Loucy (cell line): ENCODE results near the gene GLRA2.

Experiments used
- H2AFZ ChIP-seq: fragments of 200-600 bp; sonication (generic); 2 replicates; pipeline ENCODE4 v1.6.0; 2016; ENCODE audit warnings: antibody characterized with exemption, mild to moderate bottlenecking, low read length, moderate library complexity
- H3F3A ChIP-seq: fragments of 200-600 bp; 2 replicates; pipeline ENCODE4 v1.6.0; 2016; ENCODE audit warnings: antibody characterized with exemption, low read depth, mild to moderate bottlenecking
- H3K27me3 ChIP-seq: fragments of 200-600 bp; sonication (generic); 2 replicates; pipeline ENCODE4 v1.6.1; 2014; ENCODE audit warnings: low read length, mild to moderate bottlenecking; ENCODE audit not compliant: insufficient read depth, poor library complexity, severe bottlenecking
- H3K36me3 ChIP-seq: fragments of 200-600 bp; sonication (generic); 2 replicates; pipeline ENCODE4 v1.6.1; 2016; ENCODE audit warnings: low read length; ENCODE audit not compliant: insufficient read depth
- H3K4me1 ChIP-seq: fragments of 200-600 bp; sonication (generic); 2 replicates; pipeline ENCODE4 v1.5.1; 2014; ENCODE audit warnings: low read length, mild to moderate bottlenecking; ENCODE audit not compliant: insufficient read depth, poor library complexity, severe bottlenecking
- H3K4me2 ChIP-seq: fragments of 200-600 bp; sonication (generic); 2 replicates; pipeline ENCODE4 v1.6.0; 2014; ENCODE audit warnings: antibody characterized with exemption, low read length, low read depth, mild to moderate bottlenecking; ENCODE audit not compliant: poor library complexity, severe bottlenecking
- H3K4me3 ChIP-seq: fragments of 200-600 bp; sonication (generic); 2 replicates; pipeline ENCODE4 v1.5.1; 2014; ENCODE audit warnings: low read length, mild to moderate bottlenecking, mixed read lengths; ENCODE audit not compliant: poor library complexity, severe bottlenecking
- H3K79me2 ChIP-seq: fragments of 200-600 bp; sonication (generic); 2 replicates; pipeline ENCODE4 v1.6.1; 2014; ENCODE audit warnings: low read length; ENCODE audit not compliant: insufficient read depth
- H3K9ac ChIP-seq: fragments of 200-600 bp; sonication (generic); 2 replicates; pipeline ENCODE4 v1.6.0; 2014; ENCODE audit warnings: mild to moderate bottlenecking, low read depth, low read length, moderate library complexity; ENCODE audit not compliant: poor library complexity, severe bottlenecking
- H3K9me2 ChIP-seq: fragments of 200-600 bp; sonication (generic); replicated peaks from 2 replicates; pipeline ENCODE4 v1.6.1; 2016; ENCODE audit warnings: low read depth, low read length, mixed read lengths
- H3K9me3 ChIP-seq: fragments of 200-600 bp; sonication (generic); 2 replicates; pipeline ENCODE4 v1.6.1; 2014; ENCODE audit warnings: mild to moderate bottlenecking, antibody characterized with exemption, low read length, low read depth; ENCODE audit not compliant: insufficient read depth
- H4K20me1 ChIP-seq: fragments of 200-600 bp; sonication (generic); 2 replicates; pipeline ENCODE4 v1.6.0; 2014; ENCODE audit warnings: antibody characterized with exemption, low read length, mild to moderate bottlenecking; ENCODE audit not compliant: insufficient read depth, poor library complexity, severe bottlenecking
- CTCF ChIP-seq: fragments of 200-600 bp; sonication (generic); conservative IDR thresholded peaks from 2 replicates; pipeline ENCODE4 v1.5.1; 2014; ENCODE audit warnings: mild to moderate bottlenecking, antibody characterized with exemption, low read length
- EZH2phosphoT487 ChIP-seq: fragments of 200-600 bp; IDR thresholded peaks from 2 replicates; pipeline ENCODE4 v1.6.1; 2018; ENCODE audit warnings: antibody characterized with exemption, mild to moderate bottlenecking, moderate library complexity, borderline replicate concordance

GLRA2 gene

GRCh38 chrX:14777525-14777924, 248.2 kb downstream of the GLRA2 start:
- H3K4me2 ChIP-seq, result no peak overlapping the region
- H3K4me1 ChIP-seq, result peaks cover 4% of the 10 kb centered on the region
- no peak overlapping the region for H3K9ac ChIP-seq
- no peaks in the 10 kb centered on the region for H3K79me2 ChIP-seq
- H3F3A ChIP-seq, result no peaks in the 10 kb centered on the region
- H3K27me3 ChIP-seq, result no peaks in the 10 kb centered on the region
- no peaks in the 10 kb centered on the region for H3K9me2 ChIP-seq
- no peak overlapping the region for H3K4me3 ChIP-seq
- H4K20me1 ChIP-seq, result no peaks in the 10 kb centered on the region
- H3K36me3 ChIP-seq, result no peaks in the 10 kb centered on the region
- no peaks in the 10 kb centered on the region for H3K9me3 ChIP-seq
- TF ChIP-seq EZH2phosphoT487, result no peak
- no peak for TF ChIP-seq CTCF
- no peak overlapping the region for H2AFZ ChIP-seq

GRCh38 chrX:14779580-14779979, 250.2 kb downstream of the GLRA2 start:
- H3K4me3 ChIP-seq, result no peak overlapping the region
- no peaks in the 10 kb centered on the region for H3K9me2 ChIP-seq
- H4K20me1 ChIP-seq, result no peaks in the 10 kb centered on the region
- TF ChIP-seq CTCF, result no peak
- no peaks in the 10 kb centered on the region for H3K79me2 ChIP-seq
- H3K4me1 ChIP-seq, result peaks cover 4% of the 10 kb centered on the region
- no peak overlapping the region for H2AFZ ChIP-seq
- no peaks in the 10 kb centered on the region for H3K36me3 ChIP-seq
- H3K4me2 ChIP-seq, result no peak overlapping the region
- H3K27me3 ChIP-seq, result no peaks in the 10 kb centered on the region
- H3K9ac ChIP-seq, result no peak overlapping the region
- H3F3A ChIP-seq, result no peaks in the 10 kb centered on the region
- H3K9me3 ChIP-seq, result no peaks in the 10 kb centered on the region
